HUDEP-2 (cell line): ENCODE results near the gene METTL22.
A peak's percentile ranks its signal among the peaks of the same experiment; 100 is the strongest.

Experiments used
- DNase-seq, 76 experiments: peaks; one replicate each; lab custom pipeline; 2025; ENCODE audit not compliant: unreplicated experiment in 76 of 76; lab: John Stamatoyannopoulos, UW

Gene METTL22, protein sequence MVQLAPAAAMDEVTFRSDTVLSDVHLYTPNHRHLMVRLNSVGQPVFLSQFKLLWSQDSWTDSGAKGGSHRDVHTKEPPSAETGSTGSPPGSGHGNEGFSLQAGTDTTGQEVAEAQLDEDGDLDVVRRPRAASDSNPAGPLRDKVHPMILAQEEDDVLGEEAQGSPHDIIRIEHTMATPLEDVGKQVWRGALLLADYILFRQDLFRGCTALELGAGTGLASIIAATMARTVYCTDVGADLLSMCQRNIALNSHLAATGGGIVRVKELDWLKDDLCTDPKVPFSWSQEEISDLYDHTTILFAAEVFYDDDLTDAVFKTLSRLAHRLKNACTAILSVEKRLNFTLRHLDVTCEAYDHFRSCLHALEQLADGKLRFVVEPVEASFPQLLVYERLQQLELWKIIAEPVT

DNA sequence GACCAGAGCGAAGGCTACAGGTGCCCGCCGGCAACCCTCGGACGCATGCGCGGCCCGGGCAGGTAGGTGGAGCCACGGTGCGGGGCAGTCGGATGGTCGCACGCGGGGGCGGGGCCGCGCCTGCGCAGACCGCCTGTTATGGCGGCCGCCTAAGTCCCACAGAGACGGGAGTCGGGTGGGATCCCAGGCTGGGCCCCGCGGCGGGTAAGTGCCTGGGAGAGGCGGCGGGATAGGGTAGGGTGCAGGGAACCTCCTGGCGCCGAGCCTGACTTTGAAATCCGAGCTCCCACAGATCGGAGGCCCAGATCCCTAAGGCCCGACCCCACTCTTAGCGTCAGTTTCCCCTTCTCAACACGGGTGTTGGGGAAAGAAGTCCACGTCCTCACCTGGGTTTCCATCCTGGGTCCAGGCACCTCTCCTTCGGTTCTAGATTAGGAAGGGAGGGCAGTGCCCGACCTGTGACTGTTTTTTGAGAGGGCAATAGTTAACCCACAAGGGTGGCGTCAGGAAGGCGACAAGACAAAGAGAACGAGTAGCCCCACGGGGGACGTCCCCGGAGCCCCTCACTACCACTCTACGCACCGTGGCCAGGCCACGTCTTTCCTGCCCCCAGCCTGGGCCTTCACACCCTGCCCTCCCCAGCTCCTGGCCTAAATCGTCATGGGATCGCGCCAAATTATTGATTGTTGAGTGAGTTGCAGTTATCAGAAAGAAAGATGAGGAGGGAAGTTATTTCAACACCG lies at the start of gene METTL22:
TSS of gene METTL22 (plus strand) at position 127 of the 743 bp plus-strand sequence. CDS start 3,968 bp downstream, outside the sequence.
- DNase-seq: peak in 73 of 76 experiments; percentile 25 to 92 (median 80)

DNA sequence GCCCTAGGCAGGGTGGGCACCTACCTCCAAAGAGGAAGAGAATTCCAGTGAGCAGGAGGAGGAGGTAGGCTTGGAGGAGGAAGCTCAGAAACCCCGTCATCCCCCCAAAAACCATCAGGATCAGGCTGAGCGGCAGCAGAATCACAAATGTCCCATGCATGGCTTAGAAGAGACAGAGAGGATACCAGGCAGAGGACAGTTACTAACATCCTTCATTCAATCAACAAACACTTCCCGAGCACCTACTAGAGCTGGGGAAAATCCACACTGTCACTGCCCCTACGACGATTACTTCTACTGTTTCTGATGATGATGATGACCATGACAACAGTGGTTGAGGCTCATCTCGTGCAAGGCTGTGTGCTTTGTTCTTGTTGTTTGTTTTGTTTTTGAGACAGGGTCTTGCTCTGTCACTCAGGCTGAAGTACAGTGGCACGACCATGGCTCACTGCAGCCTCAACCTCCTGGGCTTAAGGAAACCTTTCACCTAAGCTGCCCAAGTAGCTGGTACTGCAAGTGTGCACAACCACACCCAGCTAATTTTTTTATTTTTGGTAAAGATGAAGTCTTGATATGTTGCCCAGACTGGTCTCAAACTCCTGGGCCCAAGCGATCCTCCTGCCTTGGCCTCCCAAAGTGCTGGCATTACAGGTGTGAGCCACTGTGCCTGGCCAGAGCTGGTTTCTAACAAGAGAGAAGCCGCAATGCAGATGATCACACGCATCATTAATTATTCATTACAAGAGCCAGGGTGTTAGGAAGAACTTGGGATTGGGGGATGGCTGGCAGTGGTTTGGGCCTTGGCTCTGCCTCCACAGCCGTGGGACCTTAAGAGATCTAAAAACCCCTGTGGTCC lies 49.2 kb upstream of the METTL22 start:
- no peak for DNase-seq

DNA sequence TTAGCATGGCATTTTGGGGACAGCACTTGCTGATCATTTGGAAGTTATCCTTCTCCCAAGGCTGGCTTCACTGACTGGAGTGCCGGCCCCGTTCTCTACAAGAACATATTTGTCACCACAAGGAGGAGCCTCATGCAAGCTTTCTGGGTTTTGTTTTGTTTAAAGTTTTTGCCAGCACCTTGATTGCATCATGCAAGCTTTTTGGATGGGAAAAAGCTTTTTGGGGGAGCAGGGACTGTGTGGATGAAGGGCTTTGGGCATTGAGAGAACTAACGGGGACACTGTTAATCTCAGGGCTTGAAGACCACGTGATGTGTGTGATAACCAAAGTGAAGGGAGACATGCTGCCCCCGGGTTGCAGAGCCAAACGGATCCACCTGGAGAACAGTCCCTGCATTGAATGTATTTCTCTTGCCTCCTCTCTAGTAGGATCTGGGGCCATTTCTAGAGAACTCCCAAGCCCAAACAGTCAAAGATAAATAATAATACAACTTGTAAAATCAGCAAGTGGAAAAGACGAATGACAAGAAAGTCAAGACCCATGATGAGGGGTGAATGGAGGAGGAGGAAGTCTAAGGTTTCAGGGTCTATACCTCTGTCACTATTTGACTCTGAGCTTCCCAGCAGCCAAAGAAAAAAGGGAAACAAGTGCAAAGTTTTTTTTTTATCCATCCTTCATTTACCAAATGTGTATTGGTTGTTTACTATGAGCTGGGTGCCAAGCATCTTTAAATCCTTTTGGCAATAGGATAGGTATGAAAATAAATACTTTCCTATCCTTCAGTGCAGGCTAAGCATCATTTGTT lies 48.4 kb upstream of the METTL22 start:
- DNase-seq: peak in 16 of 76 experiments; percentile 1 to 39 (median 11)

DNA sequence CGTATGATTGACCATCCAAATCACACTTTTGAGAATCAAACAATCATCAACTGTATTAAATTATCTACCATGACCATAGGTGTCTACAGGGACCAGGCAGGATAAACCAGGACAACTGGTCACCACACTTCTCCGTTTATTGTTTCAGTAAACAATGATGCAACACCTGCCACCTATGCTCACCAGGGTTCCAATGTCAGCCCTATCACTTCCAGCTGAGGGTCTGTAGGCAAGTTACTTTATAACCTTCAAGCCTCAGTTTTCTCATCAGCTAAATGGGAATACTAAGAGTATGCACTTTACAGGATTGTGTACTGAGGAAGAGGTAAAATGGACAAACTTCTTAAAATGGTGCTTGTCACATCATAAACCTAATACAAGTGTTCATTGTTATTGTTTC lies 46.1 kb upstream of the METTL22 start:
- DNase-seq: no peak

DNA sequence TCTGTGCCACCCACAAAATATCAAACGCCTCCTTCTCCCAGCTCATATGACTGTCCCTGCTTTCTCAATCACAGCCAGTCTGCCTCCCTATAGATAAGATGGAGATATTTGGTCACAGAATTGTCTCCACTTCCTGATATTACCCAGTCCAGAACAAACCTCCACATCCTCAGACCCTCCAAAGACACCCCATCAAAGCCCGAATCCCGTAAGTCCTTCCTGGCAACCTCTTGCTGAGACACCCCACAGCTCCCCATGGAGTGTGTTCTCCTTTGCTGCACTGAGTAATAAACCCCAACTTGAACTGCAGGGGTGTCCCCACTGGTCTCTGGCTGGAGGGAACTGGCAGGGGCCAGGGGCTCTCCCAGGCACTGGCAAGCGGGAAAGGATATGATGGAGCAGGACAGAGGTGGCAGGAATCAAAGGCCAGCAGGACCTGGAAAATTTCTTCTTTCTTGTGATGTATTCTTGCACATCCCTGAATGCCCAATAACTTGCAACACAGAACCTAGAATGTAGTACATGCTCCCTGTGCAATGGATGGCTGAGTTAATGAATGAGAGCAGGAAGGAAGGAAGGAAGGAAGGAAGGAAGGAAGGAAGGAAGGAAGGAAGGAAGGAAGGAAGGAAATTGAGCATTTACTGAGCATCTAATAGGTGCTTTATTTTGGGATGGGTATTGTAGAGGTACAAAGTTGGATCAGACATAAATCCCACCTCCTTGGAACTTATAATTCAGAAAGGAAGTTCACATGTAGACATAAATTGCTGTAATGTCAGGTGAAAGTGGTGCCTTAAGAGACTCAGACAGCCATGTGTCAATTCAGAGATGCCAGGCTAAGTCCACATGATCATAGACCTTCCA lies 45.1 kb upstream of the METTL22 start:
- no peak for DNase-seq

DNA sequence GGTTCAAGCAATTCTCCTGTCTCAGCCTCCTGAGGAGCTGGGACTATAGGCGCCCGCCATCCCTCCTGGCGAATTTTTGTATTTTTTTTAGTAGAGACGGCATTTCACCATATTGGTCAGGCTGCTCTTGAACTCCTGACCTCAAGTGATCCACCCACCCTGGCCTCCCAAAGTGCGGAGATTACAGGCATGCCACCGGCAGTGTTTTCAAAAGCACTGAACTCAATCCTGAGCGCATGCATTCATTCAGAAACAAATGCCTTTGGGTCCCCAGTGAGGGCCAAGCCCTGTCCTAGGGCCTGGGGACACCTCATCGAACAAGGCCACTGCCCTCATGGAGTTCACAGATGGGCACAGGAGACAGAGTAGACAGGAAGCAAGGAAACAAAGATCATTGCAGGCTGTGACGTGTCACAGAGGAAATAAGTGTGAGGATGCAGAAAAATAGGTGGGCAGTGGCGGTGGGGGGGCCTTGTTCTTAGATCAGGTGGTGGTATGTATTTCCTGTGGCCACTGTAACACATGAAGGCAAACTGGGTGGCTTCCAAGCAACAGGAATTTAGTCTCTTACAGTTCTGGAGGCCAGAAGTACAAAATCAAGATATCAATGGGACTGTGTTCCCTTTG lies 43.7 kb upstream of the METTL22 start:
- no peak for DNase-seq

DNA sequence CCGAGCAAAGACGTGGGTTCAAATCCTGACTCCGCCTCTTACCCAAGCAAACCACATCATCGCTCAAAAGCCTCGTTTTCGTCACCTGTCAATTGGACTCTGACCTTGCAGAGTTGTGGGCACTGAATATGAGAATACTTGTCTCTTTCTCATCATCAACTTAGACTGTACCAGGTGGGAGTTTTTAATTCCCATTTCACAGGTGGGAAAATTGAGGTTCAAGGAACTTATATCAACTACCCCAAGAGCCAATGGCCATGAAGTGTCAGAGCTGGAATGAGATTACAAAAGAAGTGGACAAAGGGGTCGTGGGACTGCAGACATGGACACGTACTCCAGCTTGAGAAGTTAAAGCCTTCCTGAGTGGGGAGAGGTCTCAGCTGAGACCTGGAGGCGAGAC lies 41.9 kb upstream of the METTL22 start:
- DNase-seq: no peak

DNA sequence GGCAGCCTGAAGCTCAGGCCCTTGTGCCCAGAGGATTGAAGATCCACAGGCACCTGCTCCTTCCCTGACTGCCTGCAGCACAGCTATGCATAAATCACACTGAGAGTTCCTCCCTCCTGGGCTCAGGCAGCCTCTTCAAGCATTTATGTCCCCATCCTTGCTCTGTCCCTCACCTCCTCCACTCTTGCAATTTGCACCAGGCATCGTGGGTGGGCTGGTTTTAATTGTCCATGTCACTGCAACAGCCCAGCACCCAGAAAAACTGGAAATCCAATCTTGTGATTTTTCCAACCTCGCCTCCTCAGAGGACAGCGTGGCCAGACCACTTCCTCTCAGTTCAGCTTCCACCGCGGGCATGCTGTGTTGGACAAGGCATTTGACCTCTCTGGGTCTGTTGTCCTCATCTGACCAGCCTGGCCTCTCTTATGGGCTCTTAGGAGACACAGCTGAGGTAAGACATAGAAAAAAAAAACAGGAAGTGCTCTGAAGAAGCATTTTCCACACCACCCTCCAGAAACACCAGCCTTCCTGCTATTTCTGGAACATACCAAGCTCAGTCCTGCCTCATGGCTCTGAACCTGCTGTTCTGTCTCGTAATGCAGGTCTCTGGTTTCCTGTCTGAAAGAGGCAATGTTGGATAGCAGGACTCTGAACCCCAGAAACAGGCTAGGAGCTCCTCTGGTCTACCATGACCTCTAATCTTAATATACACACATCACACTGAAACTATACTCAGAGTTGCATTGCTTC lies 39.5 kb upstream of the METTL22 start:
- no peak for DNase-seq

DNA sequence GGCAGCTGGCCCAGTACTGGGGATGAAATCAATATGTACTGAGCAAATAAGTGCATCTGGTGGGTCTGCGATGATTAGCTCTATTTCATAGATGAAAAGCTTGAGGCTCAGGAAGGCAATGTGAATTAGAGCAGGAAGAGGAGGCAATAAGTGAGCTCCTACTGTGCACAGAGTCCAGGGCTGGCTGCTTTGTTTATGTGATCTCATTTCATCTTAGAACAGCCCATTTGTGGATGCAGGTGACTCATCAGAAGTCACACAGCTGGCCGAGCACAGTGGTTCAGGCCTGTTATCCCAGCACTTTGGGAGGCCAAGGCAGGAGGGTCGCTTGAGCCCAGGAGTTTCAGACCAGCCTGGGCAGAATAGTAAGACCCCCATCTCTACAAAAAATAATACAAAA lies 38.3 kb upstream of the METTL22 start:
- no peak for DNase-seq

DNA sequence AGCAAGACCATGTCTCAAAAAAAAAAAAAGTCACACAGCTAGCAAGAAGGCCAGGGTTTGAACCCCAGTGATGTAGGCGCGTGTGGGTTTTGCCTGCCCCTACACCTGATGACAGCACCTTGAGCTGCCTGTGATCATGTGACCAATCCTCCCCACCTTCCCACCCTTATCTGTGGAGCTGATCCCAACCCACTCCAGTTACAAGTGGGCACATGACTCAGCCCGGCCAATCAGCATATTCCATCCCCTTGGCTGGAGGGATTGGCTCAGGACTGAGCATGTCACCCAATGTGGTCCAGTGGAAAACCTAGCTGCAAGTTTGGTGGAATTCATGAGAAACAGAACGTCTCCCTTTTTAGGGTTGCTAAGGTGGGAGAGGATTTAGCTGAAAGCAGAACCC lies 37.8 kb upstream of the METTL22 start:
- DNase-seq: no peak

DNA sequence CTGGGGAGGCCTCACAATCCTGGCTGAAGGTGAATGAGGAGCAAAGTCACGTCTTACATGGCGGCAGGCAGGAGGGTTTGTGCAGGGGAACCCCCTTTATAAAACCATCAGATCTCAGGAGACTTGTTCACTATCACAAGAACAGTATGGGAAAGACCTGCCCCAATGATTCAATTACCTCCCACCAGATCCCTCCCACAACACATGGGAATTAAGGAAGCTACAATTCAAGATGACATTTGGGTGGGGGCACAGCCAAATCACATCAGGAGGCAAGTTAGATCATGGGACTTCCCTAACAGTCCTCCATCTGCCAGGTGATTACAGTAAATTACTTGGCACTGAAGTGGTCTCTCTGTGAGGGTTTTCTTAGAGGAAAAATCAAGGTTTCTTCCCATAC lies 36.5 kb upstream of the METTL22 start:
- no peak for DNase-seq

DNA sequence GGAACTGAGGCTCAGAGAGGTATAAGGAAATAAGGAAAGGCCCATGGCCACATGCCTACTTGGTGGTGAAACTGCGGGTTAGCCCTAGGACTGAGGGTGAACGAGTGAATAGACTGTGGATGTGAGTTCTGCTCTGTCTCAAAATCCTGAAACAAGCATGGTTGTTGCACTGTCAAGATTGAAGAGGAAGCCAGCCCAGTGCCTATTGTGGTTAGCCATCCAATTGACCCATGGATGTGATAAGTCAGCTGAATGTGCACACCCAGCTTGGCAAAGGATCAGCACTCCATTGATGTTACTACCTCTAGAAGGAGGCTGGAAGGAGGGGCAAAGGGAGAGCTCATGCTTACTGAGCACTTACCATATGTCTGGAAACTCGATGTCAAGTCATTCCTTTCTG lies 35.6 kb upstream of the METTL22 start:
- peak in 1 of 76 experiments; percentile 1 for DNase-seq

DNA sequence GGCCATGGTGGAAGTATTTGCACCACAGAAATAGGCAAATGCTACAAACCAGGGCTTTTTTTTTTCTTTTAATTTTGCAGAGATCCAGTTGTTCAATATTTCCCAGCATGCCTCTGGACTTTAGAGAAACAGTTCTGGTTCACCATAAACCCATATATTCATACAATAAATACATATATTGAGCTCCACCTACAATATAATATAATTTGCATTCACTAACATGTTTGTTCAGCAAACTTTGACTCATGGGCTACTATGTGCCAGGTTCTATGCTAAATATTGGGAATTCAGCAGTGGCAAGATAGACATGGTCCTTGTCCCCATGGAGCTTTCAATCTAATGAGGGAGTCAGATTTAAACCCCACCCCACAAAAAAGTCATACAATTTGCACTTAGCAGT lies 34.4 kb upstream of the METTL22 start:
- DNase-seq: no peak

DNA sequence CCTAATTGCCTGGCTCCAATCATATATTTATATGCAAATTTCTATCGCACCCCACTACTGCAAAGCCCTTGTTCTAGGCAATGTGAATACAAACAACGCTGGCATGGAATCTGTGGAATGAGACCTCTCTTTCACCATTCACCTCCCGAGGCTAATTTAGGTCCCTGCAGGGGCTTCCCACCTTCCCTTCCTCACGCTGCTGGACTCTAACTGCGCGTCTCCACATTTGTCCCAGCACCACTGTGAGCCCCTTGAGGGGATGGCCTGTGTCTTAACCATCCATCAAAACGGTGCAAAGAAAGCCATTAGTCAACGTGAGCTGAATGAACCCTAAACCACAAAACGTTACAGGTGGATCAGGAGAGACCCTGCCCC lies 32.8 kb upstream of the METTL22 start:
- no peak for DNase-seq

DNA sequence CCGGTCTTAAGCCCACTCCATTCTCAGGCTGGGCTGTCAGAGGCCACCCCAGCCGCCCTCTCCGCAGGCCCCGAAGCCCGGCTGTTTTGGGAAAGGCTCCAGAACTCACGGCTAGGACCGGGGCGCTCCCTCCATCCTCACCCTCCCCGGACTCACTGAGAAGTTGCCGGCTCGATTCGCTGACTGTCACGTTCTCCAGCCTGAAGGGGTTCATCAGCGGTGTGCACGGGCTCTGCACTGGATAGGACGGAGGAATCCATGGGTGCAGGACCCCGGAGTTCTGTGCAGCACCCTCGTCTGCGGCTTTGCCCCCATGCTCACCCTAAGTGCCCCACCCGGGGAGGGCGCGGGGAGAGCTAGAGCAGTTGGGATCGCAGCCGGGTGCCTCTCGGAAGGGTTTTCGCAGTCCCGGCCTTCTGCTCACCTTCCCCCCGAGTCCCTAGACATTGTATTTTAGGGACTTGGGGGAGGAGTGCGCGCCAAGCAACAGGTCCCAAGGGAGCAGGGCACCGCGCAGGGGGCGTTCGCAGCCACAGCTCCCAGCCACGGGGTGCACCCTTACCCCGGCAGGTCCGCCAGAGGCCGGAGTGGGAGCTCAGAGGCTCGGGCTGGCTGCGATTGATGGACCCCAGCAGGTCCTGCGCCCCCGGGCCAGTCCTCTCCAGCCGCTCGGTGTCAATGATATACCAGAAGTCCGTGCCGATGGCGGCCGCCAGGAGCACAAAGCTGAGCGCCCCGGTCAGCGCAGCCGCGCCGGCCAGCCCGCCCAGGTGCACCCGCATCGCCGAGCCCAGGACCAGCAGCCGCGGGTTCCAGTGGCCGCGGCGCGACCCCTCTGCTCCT lies 32.2 kb upstream of the METTL22 start:
- DNase-seq: no peak

DNA sequence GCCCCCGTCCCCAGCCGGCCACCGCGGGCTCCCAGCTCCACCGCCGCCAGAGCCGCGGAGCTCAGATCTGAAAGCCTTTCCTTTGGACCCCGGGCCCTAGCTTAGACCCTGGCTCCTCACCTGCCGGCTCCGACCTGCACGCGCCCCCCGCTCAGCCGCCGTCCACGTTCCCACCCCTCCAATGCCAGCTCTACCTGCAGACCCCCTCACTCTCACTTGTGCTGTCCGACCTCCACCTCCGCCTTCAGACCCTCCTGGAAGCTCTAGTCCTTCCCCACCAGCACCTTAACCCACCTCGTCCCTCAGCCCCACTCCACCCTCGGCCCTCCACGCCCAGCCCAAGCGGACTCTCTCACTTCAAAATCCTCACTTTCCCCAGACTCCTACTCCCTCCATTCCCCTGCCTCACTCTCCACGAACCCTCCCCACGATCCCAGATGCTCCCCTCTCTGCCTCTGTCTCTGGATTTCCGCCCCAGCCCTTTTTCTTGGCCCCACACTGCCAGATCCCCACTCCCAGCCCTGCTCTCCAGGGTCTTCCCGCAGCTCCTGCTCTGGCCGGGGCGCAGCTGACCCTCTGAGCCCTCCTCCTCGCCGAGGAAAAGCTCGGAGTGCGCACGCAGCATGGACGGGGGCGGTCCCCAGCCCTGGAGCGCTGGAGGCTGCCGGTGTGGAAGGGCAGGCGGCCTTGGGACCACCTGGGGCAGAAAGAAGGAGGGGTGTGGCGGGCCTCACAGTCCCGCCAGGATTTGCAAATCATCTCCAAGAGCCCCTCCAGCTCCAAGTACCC lies 31.4 kb upstream of the METTL22 start, which contains the start of gene TMEM114:
TSS of gene TMEM114 (minus strand) at position 612 of the 789 bp plus-strand sequence. CDS start 673 bp downstream, outside the sequence.
- no peak for DNase-seq
